GM10248 (cell line): Measurements from ENCODE around the gene ZNF181.

Source experiments
- CTCF ChIA-PET: fragments of 300-600 bp; sonication (Branson Sonifier 250); formaldehyde crosslinking; extraction: SDS; loops from one replicate; lab custom pipeline; 2021; ENCODE audit warnings: antibody characterized with exemption; lab: Yijun Ruan, JAX
- POLR2A ChIA-PET: fragments of 350-650 bp; sonication (Branson Sonifier 250); formaldehyde crosslinking; extraction: SDS; loops from one replicate; lab custom pipeline; 2020; ENCODE audit warnings: antibody characterized with exemption; lab: Yijun Ruan, JAX
- DNase-seq: peaks from one replicate; pipeline ENCODE4 v3.0.0; 2012; ENCODE audit errors: extremely low spot score
- TF ChIP-seq, protein P1 (sequence below): IDR thresholded peaks from 2 replicates; pipeline ENCODE4 v1.5.1; 2012; ENCODE audit warnings: mild to moderate bottlenecking, low read depth; ENCODE audit errors: extremely low read depth, missing control alignments, control extremely low read depth

ZNF181 gene

DNA sequence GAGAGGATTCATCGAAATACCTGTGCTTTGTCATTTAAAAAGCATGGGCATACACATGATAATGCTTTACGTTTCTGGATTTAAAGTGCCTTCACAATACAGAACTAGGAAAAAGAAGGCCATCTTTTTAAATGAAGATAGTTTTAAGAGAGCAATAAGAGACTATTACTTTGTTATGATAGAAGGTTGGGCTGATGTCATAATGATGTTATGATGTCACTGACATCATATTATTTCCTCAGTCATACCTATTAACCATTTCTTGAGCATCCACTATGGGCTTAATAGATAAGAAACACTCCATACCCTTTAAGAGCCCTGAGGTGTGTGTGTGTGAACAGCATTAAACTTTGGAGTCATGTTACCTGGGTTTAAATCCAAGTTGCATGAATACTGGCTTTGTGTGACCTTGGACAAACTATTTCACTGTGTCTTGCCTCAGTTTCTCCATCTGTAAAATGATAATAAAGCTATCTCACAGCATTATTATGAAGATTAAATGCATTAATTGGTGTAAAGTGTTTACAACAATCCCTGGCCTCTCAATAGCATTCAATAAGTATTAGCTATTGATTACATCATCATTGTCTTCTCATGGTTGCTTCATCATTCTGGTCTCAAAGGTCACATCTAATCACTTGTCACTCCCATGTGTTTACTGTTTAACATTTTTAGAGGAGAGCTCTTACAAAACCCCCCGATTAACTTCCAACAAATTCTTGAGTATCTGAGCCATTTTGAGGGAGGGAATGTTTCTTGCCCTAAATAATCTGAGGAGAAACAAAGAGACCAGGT, 11.1 kb downstream of the ZNF181 start:
- DNase-seq = no peak
- CTCF ChIA-PET = no interaction called here
- POLR2A ChIA-PET = no interaction called here
- TF ChIP-seq, protein P1, sequence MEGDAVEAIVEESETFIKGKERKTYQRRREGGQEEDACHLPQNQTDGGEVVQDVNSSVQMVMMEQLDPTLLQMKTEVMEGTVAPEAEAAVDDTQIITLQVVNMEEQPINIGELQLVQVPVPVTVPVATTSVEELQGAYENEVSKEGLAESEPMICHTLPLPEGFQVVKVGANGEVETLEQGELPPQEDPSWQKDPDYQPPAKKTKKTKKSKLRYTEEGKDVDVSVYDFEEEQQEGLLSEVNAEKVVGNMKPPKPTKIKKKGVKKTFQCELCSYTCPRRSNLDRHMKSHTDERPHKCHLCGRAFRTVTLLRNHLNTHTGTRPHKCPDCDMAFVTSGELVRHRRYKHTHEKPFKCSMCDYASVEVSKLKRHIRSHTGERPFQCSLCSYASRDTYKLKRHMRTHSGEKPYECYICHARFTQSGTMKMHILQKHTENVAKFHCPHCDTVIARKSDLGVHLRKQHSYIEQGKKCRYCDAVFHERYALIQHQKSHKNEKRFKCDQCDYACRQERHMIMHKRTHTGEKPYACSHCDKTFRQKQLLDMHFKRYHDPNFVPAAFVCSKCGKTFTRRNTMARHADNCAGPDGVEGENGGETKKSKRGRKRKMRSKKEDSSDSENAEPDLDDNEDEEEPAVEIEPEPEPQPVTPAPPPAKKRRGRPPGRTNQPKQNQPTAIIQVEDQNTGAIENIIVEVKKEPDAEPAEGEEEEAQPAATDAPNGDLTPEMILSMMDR = no peak

DNA sequence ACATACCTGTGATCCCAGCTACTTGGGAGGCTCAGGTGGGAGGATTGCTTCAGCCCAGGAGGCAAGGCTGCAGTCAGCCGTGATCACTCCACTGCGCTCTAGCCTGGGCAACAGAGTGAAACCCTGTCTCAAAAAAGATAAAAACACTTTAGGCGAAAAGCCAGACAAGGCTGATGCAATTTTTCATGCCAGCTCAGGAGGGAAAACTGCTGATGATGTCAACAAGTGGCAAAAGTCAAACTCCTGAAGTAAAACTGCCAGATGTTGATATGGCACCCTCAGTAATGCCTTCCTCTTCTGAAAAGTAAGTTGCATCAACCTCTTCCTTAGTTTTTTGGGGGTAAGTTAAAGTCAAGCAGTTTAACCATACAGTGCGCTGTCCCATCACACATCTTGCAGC, 23.4 kb downstream of the ZNF181 start:
- TF ChIP-seq, protein P1 = no peak
- CTCF ChIA-PET = no interaction called here
- POLR2A ChIA-PET = no interaction called here
- no peak for DNase-seq

DNA sequence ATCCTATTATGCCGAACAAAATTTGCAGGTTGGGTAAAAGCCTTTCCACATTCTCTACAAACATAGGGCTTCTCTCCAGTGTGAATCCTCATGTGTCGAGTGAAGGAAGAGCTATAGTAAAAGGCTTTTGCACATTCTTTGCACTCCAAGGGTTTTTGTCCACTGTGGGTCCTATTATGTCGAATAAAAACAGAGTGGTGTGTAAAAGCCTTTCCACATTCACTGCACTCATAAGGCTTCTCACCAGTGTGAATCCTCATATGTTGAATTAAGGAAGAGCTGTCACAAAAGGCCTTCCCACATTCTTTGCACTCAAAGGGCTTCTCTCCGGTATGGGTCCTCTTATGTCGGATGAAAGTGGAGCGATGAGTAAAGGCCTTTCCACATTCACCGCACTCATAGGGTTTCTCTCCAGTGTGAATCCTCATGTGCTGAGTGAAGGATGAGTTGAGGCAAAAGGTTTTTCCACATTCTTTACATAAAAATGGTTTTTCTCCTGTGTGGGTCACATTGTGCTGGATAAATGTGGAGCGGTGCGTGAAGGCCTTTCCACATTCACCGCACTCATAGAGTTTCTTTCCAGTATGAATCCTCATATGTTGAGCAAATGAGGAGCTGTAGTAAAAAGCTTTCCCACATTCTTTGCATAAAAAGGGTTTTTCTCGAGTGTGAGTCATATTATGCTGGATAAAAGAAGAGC, 25.3 kb downstream of the ZNF181 start:
- DNase-seq = no peak
- TF ChIP-seq, protein P1 = no peak
- CTCF ChIA-PET = no interaction called here
- POLR2A ChIA-PET = no interaction called here

DNA sequence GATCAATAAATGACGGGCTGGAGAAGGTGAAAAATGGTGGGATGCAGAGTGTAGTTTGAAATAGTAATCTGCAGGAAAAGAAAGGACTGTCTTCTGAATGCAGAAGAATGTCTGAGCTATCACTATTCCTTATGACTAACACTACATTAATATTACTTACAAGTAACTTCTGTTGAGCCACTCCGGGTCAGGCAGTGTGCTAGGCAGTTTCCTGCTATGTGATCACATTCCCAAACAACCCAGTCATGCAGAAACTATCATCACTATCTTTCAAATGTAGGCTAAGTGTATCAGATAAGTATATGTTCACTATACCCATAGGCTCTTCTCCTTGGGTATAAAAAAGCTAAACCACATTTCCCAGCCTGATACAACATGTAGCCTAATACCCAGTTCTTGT, 32.3 kb downstream of the ZNF181 start:
- no peak for DNase-seq
- CTCF ChIA-PET = interaction anchor here (1.5 kb wide), 1 partner anchor 12 kb away, joined by 3 read pairs; no protein-coding TSS in a partner anchor
- TF ChIP-seq, protein P1 = no peak
- POLR2A ChIA-PET = no interaction called here

DNA sequence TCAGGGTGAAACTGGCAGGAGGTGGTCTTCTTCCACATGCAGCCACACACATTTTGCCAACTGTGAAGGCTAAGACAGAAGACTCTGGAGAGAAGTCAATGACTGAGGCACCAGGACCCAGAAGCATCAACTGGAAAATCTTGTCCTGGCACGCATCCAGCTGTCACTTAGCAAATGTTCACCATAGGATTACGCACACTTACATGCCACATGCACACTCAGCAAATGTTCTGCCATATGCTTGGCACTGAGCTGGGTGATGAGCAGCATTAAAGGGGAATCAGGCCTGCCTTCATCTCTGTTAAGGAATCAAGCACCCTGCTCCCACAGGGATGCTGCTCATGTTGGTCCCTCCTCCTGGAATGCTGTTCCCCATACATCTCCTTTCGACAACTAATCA, 33.9 kb downstream of the ZNF181 start:
- CTCF ChIA-PET = no interaction called here
- TF ChIP-seq, protein P1 = no peak
- POLR2A ChIA-PET = no interaction called here
- DNase-seq = no peak

DNA sequence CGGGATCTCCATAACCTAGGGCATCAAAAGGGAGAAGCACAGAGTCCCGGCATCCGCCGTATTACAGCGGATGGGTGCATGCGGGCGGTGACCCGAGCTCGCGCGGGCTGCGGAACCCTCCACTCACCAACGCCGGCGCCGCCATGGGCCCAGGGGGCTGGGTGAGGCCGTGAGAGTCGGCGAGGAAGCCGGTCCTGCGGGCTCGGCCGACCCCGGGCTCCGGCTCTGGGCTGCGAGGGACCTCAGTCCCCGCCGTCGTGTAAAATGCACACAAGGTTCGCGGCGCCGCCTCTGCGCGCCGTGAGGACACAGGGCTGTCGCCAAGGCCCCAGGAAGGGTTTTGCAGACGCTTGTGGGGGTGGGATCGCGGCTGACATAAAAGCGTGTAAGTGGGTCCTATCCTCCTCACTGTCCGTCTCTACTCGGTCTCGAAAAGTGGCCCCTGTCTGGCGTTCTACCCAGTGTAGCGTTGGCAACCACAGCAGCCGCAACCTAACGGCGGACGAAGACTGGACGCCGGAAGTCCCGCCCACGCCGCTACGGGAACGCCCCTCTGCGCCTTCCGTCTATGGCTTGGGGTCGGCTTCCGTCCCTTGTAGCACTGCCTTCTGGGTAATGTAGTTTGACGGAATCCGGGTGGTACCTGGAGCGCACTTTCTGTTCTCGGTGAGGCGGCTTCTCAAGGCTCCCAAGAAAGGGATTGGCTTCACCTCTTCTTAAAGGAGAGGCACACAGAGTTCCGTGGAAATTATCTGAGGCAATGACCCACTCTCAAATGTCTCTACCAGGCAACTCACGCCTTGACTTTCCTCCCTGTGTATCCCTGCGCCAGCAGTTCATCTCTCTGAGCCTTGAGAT, 38.9 kb downstream of the ZNF181 start, which contains the start of gene ZNF599:
TSS of gene ZNF599 (minus strand) at position 519 of the 858 bp plus-strand sequence. CDS start at position 145, 374 bp downstream.
- peak; percentile 91 for DNase-seq
- CTCF ChIA-PET = interaction anchor here (0.9 kb wide), 1 partner anchor 34 kb away, joined by 3 read pairs; no protein-coding TSS in a partner anchor
- POLR2A ChIA-PET = no interaction called here
- TF ChIP-seq, protein P1 = no peak
